Central memory CD8-positive, alpha-beta T cell (primary cell): Measurements from ENCODE around the gene STAC3.

Source experiments
- ATAC-seq: fragments of 150-1000 bp; cut with Tn5 transposase; replicated peaks from 2 replicates; pipeline ENCODE4 v1.10.0; 2022; ENCODE audit warnings: mild to moderate bottlenecking, moderate FRiP score, moderate number of reproducible peaks; ENCODE audit not compliant: poor library complexity, severe bottlenecking; ENCODE audit errors: extremely low read depth
- DNase-seq, 2 donors: peaks; one replicate each; pipeline ENCODE4 v3.0.0; 2021; ENCODE audit warnings: low spot score in 2 of 2
- H3K27ac Mint-ChIP-seq: one replicate; pipeline ENCODE4 v1.8.0; 2022; ENCODE audit warnings: low read depth, mild to moderate bottlenecking, moderate library complexity, mixed read lengths
- H3K27me3 Mint-ChIP-seq: one replicate; pipeline ENCODE4 v1.8.0; 2022; ENCODE audit warnings: mixed read lengths
- H3K36me3 Mint-ChIP-seq: one replicate; pipeline ENCODE4 v1.8.0; 2022; ENCODE audit warnings: mild to moderate bottlenecking, moderate library complexity, mixed read lengths; ENCODE audit not compliant: insufficient read depth
- H3K4me1 Mint-ChIP-seq: one replicate; pipeline ENCODE4 v1.8.0; 2022; ENCODE audit warnings: mixed read lengths
- H3K4me3 Mint-ChIP-seq: one replicate; pipeline ENCODE4 v1.8.0; 2022; ENCODE audit warnings: mild to moderate bottlenecking, moderate library complexity, mixed read lengths
- H3K9me3 Mint-ChIP-seq: one replicate; pipeline ENCODE4 v1.8.0; 2022; ENCODE audit warnings: mixed read lengths

STAC3 gene

DNA sequence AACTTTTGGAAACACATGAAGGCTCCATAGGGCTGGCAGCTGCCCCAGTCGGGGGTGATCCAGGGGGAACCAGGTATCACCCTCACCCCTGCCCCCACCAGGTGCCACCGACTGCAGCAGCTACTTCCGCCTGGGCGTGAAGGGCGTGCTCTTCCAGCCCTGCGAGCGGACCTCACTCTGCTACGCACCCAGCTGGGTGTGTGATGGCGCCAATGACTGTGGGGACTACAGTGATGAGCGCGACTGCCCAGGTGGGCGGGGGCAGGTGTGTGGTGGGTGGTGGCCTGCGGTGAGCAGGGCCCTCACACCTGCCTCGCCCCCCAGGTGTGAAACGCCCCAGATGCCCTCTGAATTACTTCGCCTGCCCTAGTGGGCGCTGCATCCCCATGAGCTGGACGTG lies 56.7 kb downstream of the STAC3 start:
- peaks cover 5% of the 10 kb centered on the region for H3K36me3 Mint-ChIP-seq
- H3K27ac Mint-ChIP-seq, result no peak overlapping the region
- H3K4me1 Mint-ChIP-seq, result no peaks in the 10 kb centered on the region
- no peaks in the 10 kb centered on the region for H3K9me3 Mint-ChIP-seq
- H3K27me3 Mint-ChIP-seq, result no peaks in the 10 kb centered on the region
- DNase-seq (no peak), ATAC-seq (no peak)
- no peak overlapping the region for H3K4me3 Mint-ChIP-seq

- H3K27ac Mint-ChIP-seq, result no peak overlapping the region
- H3K9me3 Mint-ChIP-seq, result no peaks in the 10 kb centered on the region
- H3K4me1 Mint-ChIP-seq, result no peaks in the 10 kb centered on the region
- DNase-seq, result no peak
- no peaks in the 10 kb centered on the region for H3K27me3 Mint-ChIP-seq
- ATAC-seq, result no peak
- peaks cover 5% of the 10 kb centered on the region for H3K36me3 Mint-ChIP-seq
- H3K4me3 Mint-ChIP-seq, result no peak overlapping the region
These were observed 57.2 kb downstream of the STAC3 start for GRCh38 chr12:57193706-57194245.
